Skeletal muscle tissue (tissue), 4 donors: ENCODE data around the gene CBR1. TPM values are rescaled to one million over a fixed set of nuclear protein-coding genes. Genes with fewer than 3 reads are reported as not detected.

ENCODE experiments used
- H3K27ac ChIP-seq: one replicate; pipeline ENCODE4 v1.7.0; 2013; ENCODE audit warnings: mild to moderate bottlenecking, low read depth, low read length, inconsistent platforms
- H3K27me3 ChIP-seq, 3 donors: one replicate each; pipeline ENCODE4 v1.7.0; 2013; ENCODE audit warnings: low read length in 3 of 3; ENCODE audit not compliant: control insufficient read depth in 3 of 3, insufficient read depth in 3 of 3
- H3K36me3 ChIP-seq, 3 donors: one replicate each; pipeline ENCODE4 v1.7.0; 2013; ENCODE audit warnings: low read length in 3 of 3; ENCODE audit not compliant: control insufficient read depth in 3 of 3, insufficient read depth in 3 of 3
- H3K4me1 ChIP-seq, 3 donors: one replicate each; pipeline ENCODE4 v1.7.0; 2013; ENCODE audit warnings: low read length in 3 of 3, mild to moderate bottlenecking in 3 of 3; ENCODE audit not compliant: control insufficient read depth in 3 of 3, insufficient read depth in 3 of 3
- H3K4me3 ChIP-seq, 3 donors: one replicate each; pipeline ENCODE4 v1.7.0; 2013; ENCODE audit warnings: low read length in 3 of 3
- H3K9ac ChIP-seq, 3 donors: one replicate each; pipeline ENCODE4 v1.7.0; 2013; ENCODE audit warnings: low read length in 3 of 3, mild to moderate bottlenecking in 3 of 3, moderate library complexity in 2 of 3, low read depth in 1 of 3
- H3K9me3 ChIP-seq, 3 donors: one replicate each; pipeline ENCODE4 v1.7.0; 2013; ENCODE audit warnings: low read length in 3 of 3; ENCODE audit not compliant: control insufficient read depth in 3 of 3
- total RNA-seq: library from RNA; depleted of rRNA; stranded (reverse); fragments of >200 nt; gene quantifications from one replicate; pipeline ENCODE4 v1.2.3, GENCODE V29; 2014
- donor health status: Osteomylitis.

Gene CBR1
- 21.4 TPM for total RNA-seq

- peak within 1 kb of the TSS; percentile 62 for H3K27ac ChIP-seq
- peaks cover 29 to 35% (median 34%) of the 10 kb centered on the region in 3 donors for H3K4me1 ChIP-seq
- H3K27me3 ChIP-seq = no peaks in the 10 kb centered on the region
- H3K9ac ChIP-seq = peak within 1 kb of the TSS; percentile 54 to 88 (median 81)
- H3K9me3 ChIP-seq = peaks cover 0 to 2% (median 0%) of the 10 kb centered on the region in 3 donors
- peaks cover 11 to 18% (median 18%) of the 10 kb centered on the region in 3 donors for H3K36me3 ChIP-seq
- peak within 1 kb of the TSS; percentile 83 to 97 (median 92) for H3K4me3 ChIP-seq
Observed at GRCh38 chr21:36069713-36070583, at the start of gene CBR1. Gene CBR1, plus strand, starts transcription at chr21:36070024. Its CDS starts 92 bp downstream, at chr21:36070116.

- Histone ChIP-seq H3K36me3 (no peaks in the 10 kb centered on the region), H3K4me3 (no peak overlapping the region), H3K27me3 (no peaks in the 10 kb centered on the region), H3K4me1 (no peaks in the 10 kb centered on the region), H3K27ac (no peak overlapping the region), H3K9me3 (no peaks in the 10 kb centered on the region), H3K9ac (no peak overlapping the region)
Observed at GRCh38 chr21:36021251-36021837, 48.5 kb upstream of the CBR1 start.

- no peaks in the 10 kb centered on the region for H3K9me3 ChIP-seq
- H3K9ac ChIP-seq = no peak overlapping the region
- no peak overlapping the region for H3K27ac ChIP-seq
- H3K4me1 ChIP-seq = no peaks in the 10 kb centered on the region
- H3K27me3 ChIP-seq = no peaks in the 10 kb centered on the region
- H3K4me3 ChIP-seq = no peak overlapping the region
- no peaks in the 10 kb centered on the region for H3K36me3 ChIP-seq
Observed at GRCh38 chr21:36022427-36023091, 47.3 kb upstream of the CBR1 start.

- H3K36me3 ChIP-seq = no peaks in the 10 kb centered on the region
- no peak overlapping the region for H3K27ac ChIP-seq
- H3K9me3 ChIP-seq = no peaks in the 10 kb centered on the region
- no peak overlapping the region for H3K9ac ChIP-seq
- H3K27me3 ChIP-seq = no peaks in the 10 kb centered on the region
- no peak overlapping the region for H3K4me3 ChIP-seq
- H3K4me1 ChIP-seq = no peaks in the 10 kb centered on the region
Observed at GRCh38 chr21:36023092-36023480, 46.7 kb upstream of the CBR1 start.

GRCh38 chr21:36024782-36025181 is 45.0 kb upstream of the CBR1 start:
- no peak overlapping the region for H3K27ac ChIP-seq
- H3K36me3 ChIP-seq = no peaks in the 10 kb centered on the region
- H3K9ac ChIP-seq = no peak overlapping the region
- no peaks in the 10 kb centered on the region for H3K9me3 ChIP-seq
- peaks cover 0 to 3% (median 0%) of the 10 kb centered on the region in 3 donors for H3K4me1 ChIP-seq
- no peak overlapping the region for H3K4me3 ChIP-seq
- H3K27me3 ChIP-seq = no peaks in the 10 kb centered on the region

GRCh38 chr21:36027347-36027746 is 42.5 kb upstream of the CBR1 start:
- H3K4me1 ChIP-seq = peaks cover 0 to 3% (median 0%) of the 10 kb centered on the region in 3 donors
- no peak overlapping the region for H3K27ac ChIP-seq
- no peaks in the 10 kb centered on the region for H3K36me3 ChIP-seq
- no peak overlapping the region for H3K9ac ChIP-seq
- no peaks in the 10 kb centered on the region for H3K9me3 ChIP-seq
- no peak overlapping the region for H3K4me3 ChIP-seq
- H3K27me3 ChIP-seq = no peaks in the 10 kb centered on the region

GRCh38 chr21:36028127-36029069 is 41.4 kb upstream of the CBR1 start:
- H3K9ac ChIP-seq = no peak overlapping the region
- H3K4me1 ChIP-seq = peaks cover 0 to 3% (median 0%) of the 10 kb centered on the region in 3 donors
- H3K4me3 ChIP-seq = no peak overlapping the region
- no peaks in the 10 kb centered on the region for H3K9me3 ChIP-seq
- H3K36me3 ChIP-seq = no peaks in the 10 kb centered on the region
- H3K27ac ChIP-seq = no peak overlapping the region
- no peaks in the 10 kb centered on the region for H3K27me3 ChIP-seq

GRCh38 chr21:36029309-36029708 is 40.5 kb upstream of the CBR1 start:
- peaks cover 5 to 11% (median 8%) of the 10 kb centered on the region in 3 donors for H3K4me1 ChIP-seq
- no peaks in the 10 kb centered on the region for H3K9me3 ChIP-seq
- no peak overlapping the region for H3K9ac ChIP-seq
- no peak overlapping the region for H3K4me3 ChIP-seq
- no peaks in the 10 kb centered on the region for H3K36me3 ChIP-seq
- H3K27ac ChIP-seq = no peak overlapping the region
- no peaks in the 10 kb centered on the region for H3K27me3 ChIP-seq

GRCh38 chr21:36030581-36031189 is 39.1 kb upstream of the CBR1 start:
- no peaks in the 10 kb centered on the region for H3K9me3 ChIP-seq
- no peak overlapping the region for H3K9ac ChIP-seq
- no peaks in the 10 kb centered on the region for H3K27me3 ChIP-seq
- no peak overlapping the region for H3K27ac ChIP-seq
- peaks cover 12 to 22% (median 18%) of the 10 kb centered on the region in 3 donors for H3K4me1 ChIP-seq
- no peak overlapping the region for H3K4me3 ChIP-seq
- H3K36me3 ChIP-seq = peaks cover 0 to 10% (median 5%) of the 10 kb centered on the region in 3 donors
